Measurements from ENCODE around the gene SUN5. TPM values are rescaled to one million over a fixed set of nuclear protein-coding genes. Genes with fewer than 3 reads are reported as not detected.

SUN5 gene
- total RNA-seq, 3 donors from 2014 or later = not detected

GRCh38 chr20:32989507-32990283, 14.5 kb downstream of the SUN5 start:
- Histone ChIP-seq H3K9me3 (no peaks in the 10 kb centered on the region), H3K4me3 (no peak overlapping the region), H3K4me1 (ENCODE audit: low read depth) (no peaks in the 10 kb centered on the region), H3K36me3 (ENCODE audit: low read depth) (no peaks in the 10 kb centered on the region)
- DNase-seq (no peak), ATAC-seq (no peak)
- no peak for TF ChIP-seq CTCF (IDR thresholded peaks at IDR 0.05)
- intact Hi-C loops (cut with DNase I, micrococcal nuclease) = no loop called here

GRCh38 chr20:32988008-32988407, 16.2 kb downstream of the SUN5 start:
- no peaks in the 10 kb centered on the region for H3K36me3 ChIP-seq (ENCODE audit: low read depth)
- intact Hi-C loops (cut with DNase I, micrococcal nuclease) = no loop called here
- TF ChIP-seq CTCF (IDR thresholded peaks at IDR 0.05) = no peak
- no peaks in the 10 kb centered on the region for H3K9me3 ChIP-seq
- DNase-seq (no peak), ATAC-seq (no peak)
- H3K4me1 ChIP-seq (ENCODE audit: low read depth) = no peaks in the 10 kb centered on the region
- no peak overlapping the region for H3K4me3 ChIP-seq

GRCh38 chr20:32987044-32987825, 17.0 kb downstream of the SUN5 start:
- Histone ChIP-seq H3K4me1 (ENCODE audit: low read depth) (no peaks in the 10 kb centered on the region), H3K36me3 (ENCODE audit: low read depth) (no peaks in the 10 kb centered on the region), H3K9me3 (no peaks in the 10 kb centered on the region), H3K4me3 (no peak overlapping the region)
- ATAC-seq (no peak), DNase-seq (no peak)
- no peak for TF ChIP-seq CTCF (IDR thresholded peaks at IDR 0.05)
- intact Hi-C loops (cut with DNase I, micrococcal nuclease) = no loop called here

GRCh38 chr20:32986331-32986966, 17.8 kb downstream of the SUN5 start:
- H3K4me3 ChIP-seq = no peak overlapping the region
- intact Hi-C loops (cut with DNase I, micrococcal nuclease) = no loop called here
- DNase-seq (no peak), ATAC-seq (no peak)
- TF ChIP-seq CTCF (IDR thresholded peaks at IDR 0.05) = no peak
- H3K4me1 ChIP-seq (ENCODE audit: low read depth) = no peaks in the 10 kb centered on the region
- no peaks in the 10 kb centered on the region for H3K9me3 ChIP-seq
- H3K36me3 ChIP-seq (ENCODE audit: low read depth) = no peaks in the 10 kb centered on the region

DNA sequence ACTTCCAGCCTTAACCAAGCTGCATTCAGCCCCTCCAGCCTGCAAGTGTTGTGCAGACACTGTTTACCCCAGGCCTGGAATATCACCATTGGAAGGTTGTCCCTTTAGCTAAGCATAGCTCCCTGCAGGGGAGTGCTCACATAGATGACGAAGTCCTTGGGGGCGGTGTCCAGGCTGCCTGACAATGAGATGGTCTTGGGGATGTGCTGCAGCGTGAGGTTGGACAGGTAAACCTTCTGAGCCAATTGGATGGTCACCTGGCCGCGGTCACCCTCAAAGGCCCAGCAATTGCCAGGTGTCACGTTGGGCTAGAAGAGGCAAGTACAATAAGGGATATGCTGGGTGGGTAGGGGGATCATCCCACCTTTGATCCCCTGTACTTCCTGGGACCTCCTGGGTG, 18.6 kb downstream of the SUN5 start:
- DNase-seq (no peak), ATAC-seq (no peak)
- Histone ChIP-seq H3K36me3 (ENCODE audit: low read depth) (no peaks in the 10 kb centered on the region), H3K4me3 (no peak overlapping the region), H3K4me1 (ENCODE audit: low read depth) (no peaks in the 10 kb centered on the region), H3K9me3 (no peaks in the 10 kb centered on the region)
- TF ChIP-seq CTCF (IDR thresholded peaks at IDR 0.05) = no peak
- intact Hi-C loops (cut with DNase I, micrococcal nuclease) = no loop called here

All from mucosa of descending colon (tissue), 3 donors.